ENCODE measurements around the gene KCTD15.
A peak's percentile ranks its signal among the peaks of the same experiment; 100 is the strongest.

Gene KCTD15

DNA sequence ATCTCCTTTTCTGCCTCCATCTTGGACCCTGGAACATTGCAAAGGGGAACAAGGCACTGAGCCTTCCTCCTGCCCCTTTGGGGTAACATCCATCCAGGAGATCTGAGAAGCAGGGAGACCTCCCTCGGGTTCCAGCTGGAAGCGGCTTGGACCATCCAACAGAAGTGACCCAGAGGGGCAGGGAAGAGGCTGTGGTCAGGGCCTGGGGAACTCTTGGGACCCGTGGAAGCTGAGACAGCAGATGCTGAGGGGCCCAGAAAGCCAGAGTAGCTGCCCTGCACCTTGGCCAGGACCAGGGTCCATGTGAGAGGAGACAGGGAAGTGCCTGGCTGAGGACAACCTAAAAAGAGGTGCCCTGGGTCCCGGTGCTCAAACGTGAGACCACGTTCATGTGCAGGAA is 21.9 kb upstream of the KCTD15 start:
- in situ Hi-C loops (cut with HindIII; ENCODE audit: low sequenced_read_pairs), result no loop called here
- DNase-seq (ENCODE audit: low read depth), result no peak
- H3K4me3 ChIP-seq (ENCODE audit: low read depth, low read length), result no peak overlapping the region
- TF ChIP-seq, protein P1, sequence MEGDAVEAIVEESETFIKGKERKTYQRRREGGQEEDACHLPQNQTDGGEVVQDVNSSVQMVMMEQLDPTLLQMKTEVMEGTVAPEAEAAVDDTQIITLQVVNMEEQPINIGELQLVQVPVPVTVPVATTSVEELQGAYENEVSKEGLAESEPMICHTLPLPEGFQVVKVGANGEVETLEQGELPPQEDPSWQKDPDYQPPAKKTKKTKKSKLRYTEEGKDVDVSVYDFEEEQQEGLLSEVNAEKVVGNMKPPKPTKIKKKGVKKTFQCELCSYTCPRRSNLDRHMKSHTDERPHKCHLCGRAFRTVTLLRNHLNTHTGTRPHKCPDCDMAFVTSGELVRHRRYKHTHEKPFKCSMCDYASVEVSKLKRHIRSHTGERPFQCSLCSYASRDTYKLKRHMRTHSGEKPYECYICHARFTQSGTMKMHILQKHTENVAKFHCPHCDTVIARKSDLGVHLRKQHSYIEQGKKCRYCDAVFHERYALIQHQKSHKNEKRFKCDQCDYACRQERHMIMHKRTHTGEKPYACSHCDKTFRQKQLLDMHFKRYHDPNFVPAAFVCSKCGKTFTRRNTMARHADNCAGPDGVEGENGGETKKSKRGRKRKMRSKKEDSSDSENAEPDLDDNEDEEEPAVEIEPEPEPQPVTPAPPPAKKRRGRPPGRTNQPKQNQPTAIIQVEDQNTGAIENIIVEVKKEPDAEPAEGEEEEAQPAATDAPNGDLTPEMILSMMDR (IDR thresholded peaks at IDR 0.05; ENCODE audit: low read depth, low read length, missing control alignments), result no peak

DNA sequence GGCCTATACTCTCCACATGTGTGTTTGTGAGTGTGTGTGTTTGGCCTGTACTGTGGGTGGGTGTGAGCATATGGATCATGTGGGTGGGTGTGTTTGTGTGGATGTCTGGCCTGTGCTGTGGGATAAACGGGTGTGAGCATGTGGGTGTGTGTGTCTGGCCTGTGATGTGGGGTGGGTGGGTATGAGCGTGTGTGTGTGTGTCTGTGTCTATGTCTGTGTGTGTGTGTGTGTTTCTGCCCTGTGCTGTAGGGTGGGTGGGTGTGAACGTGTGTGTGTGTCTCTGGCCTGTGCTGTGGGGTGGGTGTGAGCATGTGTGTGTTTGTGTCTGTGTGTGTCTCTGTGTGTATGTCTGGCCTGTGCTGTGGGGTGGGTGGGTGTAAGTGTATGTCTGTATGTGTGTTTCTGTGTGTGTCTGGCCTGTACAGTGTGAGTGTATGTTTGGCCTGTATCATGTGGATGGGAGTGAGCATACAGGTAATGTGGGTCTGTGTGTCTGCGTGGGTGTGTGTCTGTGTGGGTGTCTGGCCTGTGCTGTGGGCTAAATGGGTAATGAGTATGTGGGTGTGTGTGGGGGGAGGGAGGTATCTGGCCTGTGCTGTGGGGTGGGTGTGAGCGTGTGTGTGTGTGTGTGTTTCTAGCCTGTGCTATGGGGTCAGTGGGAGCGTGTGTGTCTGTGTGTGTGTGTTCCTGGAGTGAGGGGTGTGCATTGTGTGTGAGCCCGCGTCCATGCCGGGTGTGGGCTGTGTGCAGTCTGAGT is 20.8 kb upstream of the KCTD15 start:
- H3K4me3 ChIP-seq (ENCODE audit: low read depth, low read length), result no peak overlapping the region
- TF ChIP-seq, protein P1 (IDR thresholded peaks at IDR 0.05; ENCODE audit: low read depth, low read length, missing control alignments), result no peak
- DNase-seq (ENCODE audit: low read depth), result no peak
- in situ Hi-C loops (cut with HindIII; ENCODE audit: low sequenced_read_pairs), result no loop called here

DNA sequence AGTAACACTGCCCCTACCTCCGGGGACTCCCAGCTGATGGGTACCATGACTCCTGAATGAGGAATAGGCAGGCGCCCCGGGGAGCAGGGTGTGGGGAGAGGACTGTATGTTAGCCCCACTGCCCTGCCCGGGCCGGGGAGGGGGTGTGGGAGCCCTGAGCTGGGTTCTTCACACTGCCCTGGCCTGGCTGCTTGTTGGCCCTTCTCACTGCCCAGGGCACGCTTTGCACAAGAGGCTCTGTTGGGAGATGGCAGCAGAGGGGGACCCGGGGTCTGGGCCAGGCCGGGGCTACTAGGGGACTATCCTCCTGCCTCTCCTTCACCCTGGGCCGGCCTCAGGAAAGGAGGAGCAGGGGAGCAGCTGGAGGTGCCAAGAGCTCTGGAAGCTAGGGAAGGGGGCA is 19.3 kb upstream of the KCTD15 start:
- no peak overlapping the region for H3K4me3 ChIP-seq (ENCODE audit: low read depth, low read length)
- TF ChIP-seq, protein P1 (IDR thresholded peaks at IDR 0.05; ENCODE audit: low read depth, low read length, missing control alignments), result no peak
- no peak for DNase-seq (ENCODE audit: low read depth)
- in situ Hi-C loops (cut with HindIII; ENCODE audit: low sequenced_read_pairs), result no loop called here

DNA sequence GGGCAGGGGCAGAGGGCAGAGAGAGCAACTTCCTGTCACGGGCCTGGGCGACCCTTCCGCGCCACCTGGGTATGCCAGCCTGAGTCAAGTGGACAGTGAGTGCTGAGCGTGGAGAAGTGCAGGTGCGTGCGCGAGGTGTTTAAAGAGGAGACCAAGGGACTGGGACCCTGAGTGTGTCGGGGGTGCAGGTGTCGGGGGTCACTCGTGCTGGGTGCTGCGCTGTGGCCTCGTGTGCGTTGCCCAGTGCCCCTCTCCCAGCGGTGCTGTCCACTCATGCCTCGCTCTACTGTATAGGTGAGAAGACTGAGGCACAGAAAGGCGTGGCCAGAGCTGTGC is 18.9 kb upstream of the KCTD15 start:
- no peak overlapping the region for H3K4me3 ChIP-seq (ENCODE audit: low read depth, low read length)
- no peak for DNase-seq (ENCODE audit: low read depth)
- in situ Hi-C loops (cut with HindIII; ENCODE audit: low sequenced_read_pairs), result no loop called here
- TF ChIP-seq, protein P1 (IDR thresholded peaks at IDR 0.05; ENCODE audit: low read depth, low read length, missing control alignments), result no peak

DNA sequence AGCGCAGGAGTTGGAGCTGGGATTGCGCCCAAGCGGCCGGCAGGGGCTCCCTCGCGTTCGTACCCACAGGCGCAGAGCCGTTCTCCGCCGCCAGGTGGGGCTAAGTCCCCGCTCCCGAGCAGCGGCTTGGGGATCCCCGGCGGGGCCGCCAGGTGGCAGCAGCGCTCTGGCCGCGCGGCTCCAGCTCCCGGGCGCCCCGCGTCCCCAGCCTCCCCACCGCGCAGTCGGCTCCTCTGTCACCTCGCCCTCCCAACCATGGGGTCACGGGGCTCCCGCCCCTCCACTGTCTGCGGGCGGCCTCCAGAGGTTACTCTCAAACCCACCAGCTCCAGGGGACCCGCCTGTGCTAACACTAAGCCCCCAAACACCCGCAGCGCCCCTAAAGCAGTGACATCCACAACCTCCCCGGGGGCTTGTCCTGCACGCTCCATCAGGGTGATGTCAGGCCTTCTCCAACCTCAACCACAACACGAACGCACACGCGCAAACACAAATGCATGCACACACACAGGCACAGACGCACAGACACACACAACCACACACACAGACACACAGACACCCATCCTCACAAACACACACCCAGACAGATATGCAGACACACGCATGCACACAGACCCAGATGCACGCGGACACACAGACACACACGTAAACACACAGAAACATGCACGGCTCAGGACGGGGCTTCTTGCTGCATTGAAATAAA is 18.4 kb upstream of the KCTD15 start:
- H3K4me3 ChIP-seq (ENCODE audit: low read depth, low read length), result no peak overlapping the region
- TF ChIP-seq, protein P1 (IDR thresholded peaks at IDR 0.05; ENCODE audit: low read depth, low read length, missing control alignments), result peak; percentile 100
- in situ Hi-C loops (cut with HindIII; ENCODE audit: low sequenced_read_pairs), result no loop called here
- DNase-seq (ENCODE audit: low read depth), result no peak

DNA sequence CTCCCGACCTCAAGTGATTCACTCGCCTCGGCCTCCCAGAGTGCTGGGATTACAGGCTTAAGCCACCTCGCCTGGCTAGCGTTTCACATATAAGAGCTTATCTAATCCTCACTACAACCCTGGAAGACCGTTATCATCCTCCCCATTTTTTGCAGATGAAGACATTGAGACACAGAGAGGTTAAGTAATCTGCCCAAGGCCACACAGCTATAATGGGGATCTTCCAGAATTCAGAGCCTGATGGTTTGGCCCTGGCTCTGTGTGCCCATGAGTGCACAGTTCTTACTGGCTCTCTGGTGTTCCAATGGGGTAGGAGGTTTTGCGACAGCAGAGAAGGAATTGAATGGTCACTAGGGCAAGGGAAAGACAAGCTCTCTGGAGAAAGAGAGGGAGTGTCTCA is 16.8 kb upstream of the KCTD15 start:
- TF ChIP-seq, protein P1 (IDR thresholded peaks at IDR 0.05; ENCODE audit: low read depth, low read length, missing control alignments), result no peak
- in situ Hi-C loops (cut with HindIII; ENCODE audit: low sequenced_read_pairs), result no loop called here
- no peak for DNase-seq (ENCODE audit: low read depth)

More for the DNA sequence above, 16.8 kb upstream of the KCTD15 start:
- no peak overlapping the region for H3K4me3 ChIP-seq (ENCODE audit: low read depth, low read length)
